ENCODE results near the gene ZMYND11.

ZMYND11 gene

DNA sequence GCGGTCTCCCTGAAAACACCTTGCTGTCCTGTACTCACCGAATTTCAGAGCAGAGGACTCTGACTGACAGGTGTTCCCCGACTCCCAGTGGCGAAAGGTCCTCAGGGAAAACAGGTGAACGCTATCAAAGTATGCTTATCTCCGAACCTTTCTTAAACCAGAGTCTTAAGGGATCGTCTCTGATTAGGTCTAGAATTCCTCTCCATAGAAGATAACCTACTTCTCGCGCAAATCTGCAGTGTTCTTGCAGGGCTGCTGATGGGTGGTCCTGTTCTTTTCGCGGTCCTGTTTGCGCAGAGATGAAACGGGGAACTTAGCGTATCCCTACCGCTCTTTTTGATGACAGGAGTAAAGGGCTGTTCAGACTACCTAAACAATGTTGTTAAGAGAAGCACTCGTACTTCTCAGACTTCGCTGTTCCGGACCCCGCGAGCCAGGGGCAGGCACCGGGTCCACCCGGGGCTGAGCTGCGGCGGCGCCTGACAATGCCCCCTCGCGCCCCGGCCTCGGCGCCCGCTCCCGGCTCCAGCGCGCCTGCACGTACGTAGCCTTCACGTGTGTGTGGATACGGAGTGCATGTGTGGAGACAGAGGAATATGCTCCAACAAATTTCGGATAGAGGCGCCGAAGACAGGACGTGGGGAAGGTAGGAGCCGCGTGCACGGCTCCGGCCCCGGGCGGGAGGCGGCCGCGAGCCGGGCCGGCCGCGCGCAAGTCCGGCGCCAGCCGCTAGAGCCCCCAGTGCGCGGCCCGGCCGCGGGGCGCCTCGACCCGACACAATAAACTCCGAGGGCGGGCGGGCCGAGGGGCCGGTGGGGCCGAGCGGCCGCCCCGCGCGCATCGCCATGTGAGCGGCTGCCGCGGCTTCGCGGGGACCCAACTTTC, 766 bp upstream of the ZMYND11 start:
- H3K4me3 ChIP-seq (ENCODE audit: low read depth, low read length), result peak overlapping the region; percentile 84
- H3K9me3 ChIP-seq (ENCODE audit: control insufficient read depth, insufficient read depth, low read depth, low read length), result no peaks in the 10 kb centered on the region
- H3K27me3 ChIP-seq (ENCODE audit: control insufficient read depth, insufficient read depth, low read length), result peaks cover 22% of the 10 kb centered on the region
- peaks cover 18% of the 10 kb centered on the region for H3K4me1 ChIP-seq (ENCODE audit: control insufficient read depth, insufficient read depth, low read length)
- peak overlapping the region; percentile 74; the same call in 1 of the 2 replicates for H3K27ac ChIP-seq (ENCODE audit: low read depth, low read length)
- no peaks in the 10 kb centered on the region for H3K36me3 ChIP-seq (ENCODE audit: control insufficient read depth, insufficient read depth, low read length)
- peak overlapping the region; percentile 89 for H3K9ac ChIP-seq (ENCODE audit: low read length)

DNA sequence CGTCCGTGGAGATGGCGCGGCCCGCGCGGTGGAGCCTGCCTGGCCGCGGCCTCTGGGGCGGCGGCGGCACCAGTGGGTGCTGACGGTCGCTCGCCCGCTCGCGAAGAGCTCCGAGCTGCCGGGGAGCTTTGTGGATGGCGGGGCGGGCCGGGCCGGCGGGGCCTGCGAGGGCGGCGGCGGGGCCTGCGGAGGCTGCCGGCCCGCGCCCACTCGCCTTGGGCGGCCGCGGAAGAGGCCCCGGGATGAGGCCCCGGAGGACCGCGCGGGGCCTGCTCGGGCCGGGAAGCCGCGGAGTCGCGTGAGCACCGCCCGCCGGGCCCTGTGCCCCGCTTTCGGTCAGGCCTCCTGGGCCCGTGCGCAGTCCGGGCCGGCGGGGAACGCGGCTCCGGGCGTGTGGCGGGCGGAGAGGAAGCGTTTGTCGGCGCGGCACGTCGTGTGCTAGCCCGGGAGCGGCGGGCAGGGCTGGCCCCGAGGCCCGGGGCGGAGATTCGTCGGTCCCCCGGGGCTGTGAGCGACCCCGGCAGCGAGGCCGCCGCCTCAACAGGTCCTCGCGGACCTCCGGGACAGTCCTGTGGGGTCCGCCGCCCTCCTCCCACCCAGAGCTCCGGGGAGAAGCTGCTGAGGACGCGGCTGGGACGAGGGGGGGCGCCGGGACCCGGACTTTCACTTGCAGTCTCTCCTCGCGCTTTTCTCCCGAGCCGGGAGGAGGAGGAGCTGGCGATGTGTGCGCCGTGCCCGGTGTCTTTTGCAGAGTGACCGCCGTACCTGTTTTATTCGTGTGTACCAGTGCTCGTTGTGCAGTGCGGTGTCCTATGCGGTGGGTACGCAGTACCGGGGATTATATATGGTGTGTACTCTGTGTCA, 578 bp downstream of the ZMYND11 start:
- Histone ChIP-seq H3K9ac (ENCODE audit: low read length) (peak overlapping the region; percentile 88), H3K27me3 (ENCODE audit: control insufficient read depth, insufficient read depth, low read length) (peaks cover 22% of the 10 kb centered on the region), H3K9me3 (ENCODE audit: control insufficient read depth, insufficient read depth, low read depth, low read length) (no peaks in the 10 kb centered on the region), H3K4me1 (ENCODE audit: control insufficient read depth, insufficient read depth, low read length) (peaks cover 18% of the 10 kb centered on the region), H3K4me3 (ENCODE audit: low read depth, low read length) (peak overlapping the region; percentile 84), H3K27ac (ENCODE audit: low read depth, low read length) (no peak overlapping the region), H3K36me3 (ENCODE audit: control insufficient read depth, insufficient read depth, low read length) (no peaks in the 10 kb centered on the region)

DNA sequence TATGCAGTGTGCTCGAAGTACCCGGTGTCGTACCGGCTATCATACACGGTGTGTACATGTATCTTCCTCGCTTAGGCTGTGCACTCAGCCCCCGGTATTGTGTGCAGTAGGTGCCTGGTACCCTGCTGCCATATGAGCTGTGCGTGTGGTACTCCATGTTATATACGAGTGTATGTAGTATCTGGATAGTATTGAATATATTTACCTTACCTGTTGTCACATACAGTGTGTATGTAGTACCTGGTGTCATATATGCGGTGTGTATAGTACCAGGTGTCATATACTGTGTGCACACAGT, 1.2 kb downstream of the ZMYND11 start:
- Histone ChIP-seq H3K4me1 (ENCODE audit: control insufficient read depth, insufficient read depth, low read length) (peaks cover 18% of the 10 kb centered on the region), H3K27me3 (ENCODE audit: control insufficient read depth, insufficient read depth, low read length) (peaks cover 22% of the 10 kb centered on the region), H3K36me3 (ENCODE audit: control insufficient read depth, insufficient read depth, low read length) (no peaks in the 10 kb centered on the region), H3K27ac (ENCODE audit: low read depth, low read length) (no peak overlapping the region), H3K9ac (ENCODE audit: low read length) (peak overlapping the region; percentile 88), H3K4me3 (ENCODE audit: low read depth, low read length) (peak overlapping the region; percentile 84), H3K9me3 (ENCODE audit: control insufficient read depth, insufficient read depth, low read depth, low read length) (no peaks in the 10 kb centered on the region)

DNA sequence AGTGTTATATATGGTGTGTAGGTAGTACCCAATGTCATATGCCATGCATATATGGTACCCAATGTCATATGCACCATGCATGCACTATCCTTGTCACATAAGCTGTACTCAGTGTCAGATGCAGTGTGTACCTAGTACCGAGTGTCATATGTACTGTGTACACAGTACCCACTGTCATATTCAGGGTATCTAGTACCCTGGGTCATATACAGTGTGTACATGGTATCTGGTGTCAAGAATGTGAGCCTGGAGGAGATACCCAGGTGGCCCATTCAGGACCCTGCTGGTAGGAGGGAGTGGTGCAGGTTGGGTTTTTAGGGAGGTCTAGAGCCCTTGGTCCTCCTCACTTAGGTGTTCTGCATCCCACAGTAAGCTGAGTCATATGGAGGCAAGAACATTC, 1.8 kb downstream of the ZMYND11 start:
- no peak overlapping the region for H3K27ac ChIP-seq (ENCODE audit: low read depth, low read length)
- H3K4me3 ChIP-seq (ENCODE audit: low read depth, low read length), result peak overlapping the region; percentile 84; the same call in 1 of the 2 replicates
- peaks cover 18% of the 10 kb centered on the region for H3K4me1 ChIP-seq (ENCODE audit: control insufficient read depth, insufficient read depth, low read length)
- no peaks in the 10 kb centered on the region for H3K9me3 ChIP-seq (ENCODE audit: control insufficient read depth, insufficient read depth, low read depth, low read length)
- no peaks in the 10 kb centered on the region for H3K36me3 ChIP-seq (ENCODE audit: control insufficient read depth, insufficient read depth, low read length)
- no peak overlapping the region for H3K9ac ChIP-seq (ENCODE audit: low read length)
- peaks cover 22% of the 10 kb centered on the region for H3K27me3 ChIP-seq (ENCODE audit: control insufficient read depth, insufficient read depth, low read length)

DNA sequence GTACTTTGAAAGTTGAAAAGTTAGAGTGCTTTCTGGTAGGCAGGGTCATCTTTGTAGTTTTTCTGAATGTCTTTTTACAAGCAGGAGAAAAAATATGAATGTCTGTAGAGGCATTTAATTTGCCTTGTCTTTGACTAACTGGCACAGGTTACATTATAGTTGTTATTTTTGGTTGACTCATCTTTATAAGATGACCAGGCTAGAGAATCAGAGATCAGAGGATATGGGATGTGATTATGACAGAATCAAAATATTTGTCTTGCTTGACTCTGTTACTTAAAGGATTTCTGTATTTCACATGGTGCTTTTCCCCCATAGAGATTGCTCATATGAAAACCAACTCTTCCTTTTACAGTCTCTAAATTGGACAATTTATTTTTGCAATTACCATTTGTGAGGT, 2.4 kb downstream of the ZMYND11 start:
- H3K36me3 ChIP-seq (ENCODE audit: control insufficient read depth, insufficient read depth, low read length), result no peaks in the 10 kb centered on the region
- H3K4me3 ChIP-seq (ENCODE audit: low read depth, low read length), result no peak overlapping the region
- H3K27ac ChIP-seq (ENCODE audit: low read depth, low read length), result no peak overlapping the region
- no peaks in the 10 kb centered on the region for H3K9me3 ChIP-seq (ENCODE audit: control insufficient read depth, insufficient read depth, low read depth, low read length)
- H3K9ac ChIP-seq (ENCODE audit: low read length), result no peak overlapping the region
- H3K27me3 ChIP-seq (ENCODE audit: control insufficient read depth, insufficient read depth, low read length), result peaks cover 21% of the 10 kb centered on the region
- H3K4me1 ChIP-seq (ENCODE audit: control insufficient read depth, insufficient read depth, low read length), result peaks cover 14% of the 10 kb centered on the region

GRCh38 chr10:142371-142770, 7.1 kb downstream of the ZMYND11 start:
- no peaks in the 10 kb centered on the region for H3K4me1 ChIP-seq (ENCODE audit: control insufficient read depth, insufficient read depth, low read length)
- H3K27ac ChIP-seq (ENCODE audit: low read depth, low read length), result no peak overlapping the region
- no peaks in the 10 kb centered on the region; the same call in 1 of the 2 replicates for H3K9me3 ChIP-seq (ENCODE audit: control insufficient read depth, insufficient read depth, low read depth, low read length)
- no peak overlapping the region for H3K4me3 ChIP-seq (ENCODE audit: low read depth, low read length)
- H3K27me3 ChIP-seq (ENCODE audit: control insufficient read depth, insufficient read depth, low read length), result no peaks in the 10 kb centered on the region
- no peak overlapping the region for H3K9ac ChIP-seq (ENCODE audit: low read length)
- no peaks in the 10 kb centered on the region for H3K36me3 ChIP-seq (ENCODE audit: control insufficient read depth, insufficient read depth, low read length)

- Histone ChIP-seq H3K9ac (ENCODE audit: low read length) (no peak overlapping the region), H3K9me3 (ENCODE audit: control insufficient read depth, insufficient read depth, low read depth, low read length) (peaks cover 8% of the 10 kb centered on the region; the same call in 1 of the 2 replicates), H3K36me3 (ENCODE audit: control insufficient read depth, insufficient read depth, low read length) (peaks cover 3% of the 10 kb centered on the region; the same call in 1 of the 2 replicates), H3K4me1 (ENCODE audit: control insufficient read depth, insufficient read depth, low read length) (no peaks in the 10 kb centered on the region), H3K27me3 (ENCODE audit: control insufficient read depth, insufficient read depth, low read length) (no peaks in the 10 kb centered on the region), H3K4me3 (ENCODE audit: low read depth, low read length) (no peak overlapping the region), H3K27ac (ENCODE audit: low read depth, low read length) (no peak overlapping the region)
Observed at GRCh38 chr10:152915-153314, 17.7 kb downstream of the ZMYND11 start.

GRCh38 chr10:154348-154747, 19.1 kb downstream of the ZMYND11 start:
- no peaks in the 10 kb centered on the region for H3K27me3 ChIP-seq (ENCODE audit: control insufficient read depth, insufficient read depth, low read length)
- peaks cover 3% of the 10 kb centered on the region; the same call in 1 of the 2 replicates for H3K36me3 ChIP-seq (ENCODE audit: control insufficient read depth, insufficient read depth, low read length)
- no peak overlapping the region for H3K27ac ChIP-seq (ENCODE audit: low read depth, low read length)
- peaks cover 8% of the 10 kb centered on the region; the same call in 1 of the 2 replicates for H3K9me3 ChIP-seq (ENCODE audit: control insufficient read depth, insufficient read depth, low read depth, low read length)
- no peak overlapping the region for H3K9ac ChIP-seq (ENCODE audit: low read length)
- no peak overlapping the region for H3K4me3 ChIP-seq (ENCODE audit: low read depth, low read length)
- no peaks in the 10 kb centered on the region for H3K4me1 ChIP-seq (ENCODE audit: control insufficient read depth, insufficient read depth, low read length)

GRCh38 chr10:167383-167782, 32.1 kb downstream of the ZMYND11 start:
- no peak overlapping the region for H3K4me3 ChIP-seq (ENCODE audit: low read depth, low read length)
- H3K9ac ChIP-seq (ENCODE audit: low read length), result no peak overlapping the region
- no peak overlapping the region for H3K27ac ChIP-seq (ENCODE audit: low read depth, low read length)
- H3K9me3 ChIP-seq (ENCODE audit: control insufficient read depth, insufficient read depth, low read depth, low read length), result peaks cover 12% of the 10 kb centered on the region; the same call in 1 of the 2 replicates
- H3K4me1 ChIP-seq (ENCODE audit: control insufficient read depth, insufficient read depth, low read length), result no peaks in the 10 kb centered on the region
- H3K27me3 ChIP-seq (ENCODE audit: control insufficient read depth, insufficient read depth, low read length), result no peaks in the 10 kb centered on the region
- no peaks in the 10 kb centered on the region for H3K36me3 ChIP-seq (ENCODE audit: control insufficient read depth, insufficient read depth, low read length)

- Histone ChIP-seq H3K4me1 (ENCODE audit: control insufficient read depth, insufficient read depth, low read length) (no peaks in the 10 kb centered on the region), H3K9ac (ENCODE audit: low read length) (no peak overlapping the region), H3K4me3 (ENCODE audit: low read depth, low read length) (no peak overlapping the region), H3K27ac (ENCODE audit: low read depth, low read length) (no peak overlapping the region), H3K9me3 (ENCODE audit: control insufficient read depth, insufficient read depth, low read depth, low read length) (peaks cover 5% of the 10 kb centered on the region; the same call in 1 of the 2 replicates), H3K27me3 (ENCODE audit: control insufficient read depth, insufficient read depth, low read length) (no peaks in the 10 kb centered on the region), H3K36me3 (ENCODE audit: control insufficient read depth, insufficient read depth, low read length) (no peaks in the 10 kb centered on the region)
Observed at GRCh38 chr10:173741-174140, 38.5 kb downstream of the ZMYND11 start.

DNA sequence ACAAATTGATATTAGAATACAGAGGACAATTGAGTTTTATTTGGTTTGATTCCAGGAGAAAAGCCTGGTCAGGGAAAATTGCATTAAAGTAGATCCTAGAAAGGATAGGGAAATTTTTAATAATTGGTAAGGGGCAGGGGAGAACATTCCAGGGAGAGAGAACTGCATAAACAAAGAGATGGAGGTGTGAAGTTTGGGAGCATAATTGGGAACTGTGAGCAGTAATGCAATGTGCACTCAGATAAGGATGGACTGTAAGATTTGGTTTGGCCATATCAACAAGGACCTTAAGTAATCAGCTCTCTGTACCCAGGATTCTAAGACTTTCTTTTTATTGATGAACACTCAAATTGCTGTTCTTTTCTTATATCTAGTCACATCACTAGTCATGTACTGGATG, 41.4 kb downstream of the ZMYND11 start:
- H3K4me3 ChIP-seq (ENCODE audit: low read depth, low read length), result no peak overlapping the region
- H3K27ac ChIP-seq (ENCODE audit: low read depth, low read length), result no peak overlapping the region
- H3K36me3 ChIP-seq (ENCODE audit: control insufficient read depth, insufficient read depth, low read length), result peaks cover 6% of the 10 kb centered on the region; the same call in 1 of the 2 replicates
- H3K4me1 ChIP-seq (ENCODE audit: control insufficient read depth, insufficient read depth, low read length), result no peaks in the 10 kb centered on the region
- no peaks in the 10 kb centered on the region for H3K9me3 ChIP-seq (ENCODE audit: control insufficient read depth, insufficient read depth, low read depth, low read length)
- no peak overlapping the region for H3K9ac ChIP-seq (ENCODE audit: low read length)
- H3K27me3 ChIP-seq (ENCODE audit: control insufficient read depth, insufficient read depth, low read length), result no peaks in the 10 kb centered on the region

All from HUES6 (cell line).